H9 (cell line): Measurements from ENCODE around the gene FNDC3A. TPM values are rescaled to one million over a fixed set of nuclear protein-coding genes. Genes with fewer than 3 reads are reported as not detected.

Experiments used
- DNase-seq: peaks from one replicate; pipeline ENCODE4 v3.0.0-alpha.2; 2017
- H2AFZ ChIP-seq: one replicate; pipeline ENCODE4 v1.6.1; 2013; ENCODE audit warnings: mild to moderate bottlenecking, low read length, control low read depth, moderate library complexity
- H2AK5ac ChIP-seq: 2 replicates; pipeline ENCODE4 v1.6.1; 2013; ENCODE audit warnings: low read length, control low read depth, mixed read lengths; ENCODE audit not compliant: insufficient read length
- H2BK120ac ChIP-seq: one replicate; pipeline ENCODE4 v1.6.1; 2013; ENCODE audit warnings: low read depth, mild to moderate bottlenecking, low read length, control low read depth, inconsistent platforms; ENCODE audit not compliant: poor library complexity, severe bottlenecking
- H2BK12ac ChIP-seq: 2 replicates; pipeline ENCODE4 v1.6.1; 2013; ENCODE audit warnings: low read length, control low read depth, mixed read lengths, low read depth; ENCODE audit not compliant: insufficient read length
- H2BK15ac ChIP-seq: 2 replicates; pipeline ENCODE4 v1.6.1; 2013; ENCODE audit warnings: low read depth, low read length, control low read depth
- H2BK20ac ChIP-seq: one replicate; pipeline ENCODE4 v1.6.1; 2013; ENCODE audit warnings: low read depth, mild to moderate bottlenecking, low read length, control low read depth, inconsistent platforms; ENCODE audit not compliant: poor library complexity, severe bottlenecking
- H2BK5ac ChIP-seq: 2 replicates; pipeline ENCODE4 v1.6.1; 2013; ENCODE audit warnings: low read length, control low read depth, mixed read lengths; ENCODE audit not compliant: insufficient read length
- H3K14ac ChIP-seq: 2 replicates; pipeline ENCODE4 v1.6.1; 2013; ENCODE audit warnings: low read length, control low read depth; ENCODE audit not compliant: insufficient read depth
- H3K18ac ChIP-seq: 2 replicates; pipeline ENCODE4 v1.6.1; 2013; ENCODE audit warnings: low read depth, mild to moderate bottlenecking, mixed read lengths, low read length, control low read depth; ENCODE audit not compliant: insufficient read length
- H3K23ac ChIP-seq: 2 replicates; pipeline ENCODE4 v1.6.1; 2013; ENCODE audit warnings: low read length, control low read depth, mixed read lengths, low read depth; ENCODE audit not compliant: insufficient read length
- H3K23me2 ChIP-seq: 2 replicates; pipeline ENCODE4 v1.6.1; 2013; ENCODE audit warnings: low read depth, mild to moderate bottlenecking, mixed read lengths, low read length, control low read depth; ENCODE audit not compliant: insufficient read length, poor library complexity, severe bottlenecking
- H3K27ac ChIP-seq: 2 replicates; pipeline ENCODE4 v1.5.1; 2013; ENCODE audit warnings: low read length, control low read depth, mixed read lengths, low read depth; ENCODE audit not compliant: insufficient read length
- H3K27me3 ChIP-seq: 2 replicates; pipeline ENCODE4 v1.6.1; 2013; ENCODE audit warnings: low read length, control low read depth, inconsistent platforms; ENCODE audit not compliant: insufficient read depth
- H3K4ac ChIP-seq: 2 replicates; pipeline ENCODE4 v1.6.1; 2013; ENCODE audit warnings: low read depth, mild to moderate bottlenecking, control low read depth, inconsistent platforms, low read length, moderate library complexity
- H3K4me1 ChIP-seq: 2 replicates; pipeline ENCODE4 v1.6.1; 2013; ENCODE audit warnings: low read length, control low read depth, inconsistent platforms; ENCODE audit not compliant: insufficient read depth
- H3K4me2 ChIP-seq: 2 replicates; pipeline ENCODE4 v1.6.1; 2013; ENCODE audit warnings: low read length, control low read depth, mixed read lengths; ENCODE audit not compliant: insufficient read length, insufficient read depth
- H3K56ac ChIP-seq: 2 replicates; pipeline ENCODE4 v1.6.1; 2013; ENCODE audit warnings: low read depth, mild to moderate bottlenecking, mixed read lengths, low read length, control low read depth; ENCODE audit not compliant: insufficient read length
- H3K79me1 ChIP-seq: 2 replicates; pipeline ENCODE4 v1.6.1; 2013; ENCODE audit warnings: low read depth, mild to moderate bottlenecking, moderate library complexity, low read length, control low read depth, inconsistent platforms; ENCODE audit not compliant: insufficient read depth, poor library complexity, severe bottlenecking
- H3K79me2 ChIP-seq: 2 replicates; pipeline ENCODE4 v1.6.1; 2013; ENCODE audit warnings: low read length, control low read depth, inconsistent platforms; ENCODE audit not compliant: insufficient read depth
- H3K9ac ChIP-seq: 2 replicates; pipeline ENCODE4 v1.6.1; 2013; ENCODE audit warnings: low read length, control low read depth, mixed read lengths; ENCODE audit not compliant: insufficient read length; ENCODE audit errors: extremely low read depth
- H3K9me3 ChIP-seq: one replicate; pipeline ENCODE4 v1.6.1; 2013; ENCODE audit warnings: low read depth, low read length, inconsistent platforms; ENCODE audit not compliant: control insufficient read depth
- H3T11ph ChIP-seq: one replicate; pipeline ENCODE4 v1.6.1; 2013; ENCODE audit warnings: mild to moderate bottlenecking, low read length, control low read depth, inconsistent platforms
- H4K20me1 ChIP-seq: one replicate; pipeline ENCODE4 v1.6.1; 2013; ENCODE audit not compliant: control insufficient read depth, insufficient read length, insufficient read depth
- H4K5ac ChIP-seq: 2 replicates; pipeline ENCODE4 v1.6.1; 2013; ENCODE audit warnings: low read depth, mild to moderate bottlenecking, mixed read lengths, low read length, control low read depth; ENCODE audit not compliant: insufficient read length
- H4K8ac ChIP-seq: replicated peaks from 2 replicates; pipeline ENCODE4 v1.6.1; 2013; ENCODE audit warnings: low read length, control low read depth, mixed read lengths, low read depth; ENCODE audit not compliant: insufficient read length
- H4K91ac ChIP-seq: 2 replicates; pipeline ENCODE4 v1.6.1; 2013; ENCODE audit warnings: low read depth, mild to moderate bottlenecking, moderate library complexity, mixed read lengths, low read length, control low read depth; ENCODE audit not compliant: insufficient read length
- H3K27ac Mint-ChIP-seq, 3 experiments: 2 replicates in 2 of 3; 3 replicates in 1 of 3; pipeline ENCODE4 v1.8.0; 2020 to 2021; ENCODE audit warnings: mixed read lengths in 3 of 3, mild to moderate bottlenecking in 1 of 3, moderate library complexity in 1 of 3
- H3K27me3 Mint-ChIP-seq: 2 replicates; pipeline ENCODE4 v1.8.0; 2021; ENCODE audit warnings: low read depth, mild to moderate bottlenecking, moderate library complexity, mixed read lengths
- H3K36me3 Mint-ChIP-seq, 3 experiments: 2 replicates in 2 of 3; 3 replicates in 1 of 3; pipeline ENCODE4 v1.8.0; 2020 to 2021; ENCODE audit warnings: low read depth in 3 of 3, mixed read lengths in 3 of 3; ENCODE audit not compliant: insufficient read depth in 1 of 3
- H3K4me1 Mint-ChIP-seq, 2 experiments: 2 replicates each; pipeline ENCODE4 v1.8.0; 2020; ENCODE audit warnings: mixed read lengths in 2 of 2
- H3K4me3 Mint-ChIP-seq, 2 experiments: 2 replicates in 1 of 2; 3 replicates in 1 of 2; pipeline ENCODE4 v1.8.0; 2020 to 2021; ENCODE audit warnings: mild to moderate bottlenecking in 2 of 2, mixed read lengths in 2 of 2, moderate library complexity in 1 of 2
- H3K9me3 Mint-ChIP-seq, 2 experiments: 2 replicates in 1 of 2; 3 replicates in 1 of 2; pipeline ENCODE4 v1.8.0; 2020; ENCODE audit warnings: mild to moderate bottlenecking in 2 of 2, mixed read lengths in 2 of 2, moderate library complexity in 1 of 2
- CTCF ChIP-seq: fragments of 200-600 bp; sonication (generic); conservative IDR thresholded peaks from 3 replicates; pipeline ENCODE4 v1.8.0; 2021; ENCODE audit warnings: antibody characterized with exemption, mild to moderate bottlenecking
- WGBS: extraction: QIAGEN DNeasy Blood & Tissue Kit; methylation state at CpG from one replicate; pipeline ENCODE4 v1.1.7; 2013; ENCODE audit warnings: missing lambda C conversion rate, low lambda C conversion rate, mixed read lengths; ENCODE audit not compliant: insufficient read length; ENCODE audit errors: extremely low coverage; 5-methylcytosine and 5-hydroxymethylcytosine counted together
- total RNA-seq: library from RNA; stranded (reverse); gene quantifications from 2 replicates; pipeline ENCODE4 v1.2.1, GENCODE V29; 2021

FNDC3A gene
- total RNA-seq, 1 experiment from 2014 or later: 27.4 TPM

GRCh38 chr13:49225223-49226042 is 249.7 kb downstream of the FNDC3A start:
- Histone ChIP-seq H3K18ac (no peak overlapping the region), H3K4me2 (no peak overlapping the region), H3K56ac (no peak overlapping the region), H3K4me1 (no peaks in the 10 kb centered on the region), H4K5ac (no peak overlapping the region), H2BK12ac (no peak overlapping the region), H3K23ac (no peak overlapping the region), H2BK20ac (no peak overlapping the region), H4K8ac (no peak overlapping the region), H3K79me1 (no peaks in the 10 kb centered on the region), H3K23me2 (peaks cover 5% of the 10 kb centered on the region), H3T11ph (no peak overlapping the region), H3K4ac (no peak overlapping the region), H3K14ac (no peak overlapping the region), H3K27me3 (peaks cover 37% of the 10 kb centered on the region), H3K79me2 (no peaks in the 10 kb centered on the region), H2BK15ac (no peak overlapping the region), H2BK5ac (no peak overlapping the region), H2AK5ac (no peak overlapping the region), H3K9ac (no peak overlapping the region), H3K27ac (no peak overlapping the region), H4K20me1 (no peaks in the 10 kb centered on the region), H4K91ac (no peak overlapping the region), H3K9me3 (no peaks in the 10 kb centered on the region), H2AFZ (no peak overlapping the region), H2BK120ac (no peak overlapping the region)
- no peak overlapping the region for H3K4me3 Mint-ChIP-seq
- DNase-seq: no peak
- no peak for TF ChIP-seq CTCF
- no peak overlapping the region for H3K27ac Mint-ChIP-seq
- H3K9me3 Mint-ChIP-seq: no peaks in the 10 kb centered on the region
- H3K27me3 Mint-ChIP-seq: peaks cover 58% of the 10 kb centered on the region
- WGBS: no CpG with 5 or more reads among the region's 5 CpGs
- no peaks in the 10 kb centered on the region for H3K36me3 Mint-ChIP-seq
- H3K4me1 Mint-ChIP-seq: peaks cover 3 to 6% of the 10 kb centered on the region in 2 experiments; a peak in 3 of 4 replicates
